SW480 (cell line): ENCODE data around the gene NPIPB2.

Source experiments
- DNase-seq: peaks from one replicate; pipeline ENCODE4 v3.0.0-alpha.2; 2016; ENCODE audit warnings: low spot score

NPIPB2 gene

DNA sequence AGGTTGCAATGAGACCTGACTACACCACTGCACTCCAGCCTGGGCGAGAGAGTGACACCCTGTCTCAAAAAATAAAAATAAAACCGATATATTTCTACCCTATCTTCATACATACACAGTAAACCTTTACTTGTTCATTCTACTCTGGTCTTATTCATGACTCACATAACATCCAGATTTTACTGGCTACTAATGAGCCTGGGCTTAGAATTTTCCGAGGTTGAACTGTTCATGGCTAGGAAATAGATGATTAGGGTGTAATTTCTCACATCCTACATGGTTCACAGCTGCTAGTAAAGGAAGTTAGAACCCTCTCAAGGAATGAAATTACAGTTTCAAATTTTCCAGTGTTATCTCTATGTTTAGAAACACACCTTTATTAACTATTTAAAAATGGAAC is 40.8 kb downstream of the NPIPB2 start:
- no peak for DNase-seq

GRCh38 chr16:11896486-11897176 is 45.2 kb downstream of the NPIPB2 start:
- DNase-seq: no peak

DNA sequence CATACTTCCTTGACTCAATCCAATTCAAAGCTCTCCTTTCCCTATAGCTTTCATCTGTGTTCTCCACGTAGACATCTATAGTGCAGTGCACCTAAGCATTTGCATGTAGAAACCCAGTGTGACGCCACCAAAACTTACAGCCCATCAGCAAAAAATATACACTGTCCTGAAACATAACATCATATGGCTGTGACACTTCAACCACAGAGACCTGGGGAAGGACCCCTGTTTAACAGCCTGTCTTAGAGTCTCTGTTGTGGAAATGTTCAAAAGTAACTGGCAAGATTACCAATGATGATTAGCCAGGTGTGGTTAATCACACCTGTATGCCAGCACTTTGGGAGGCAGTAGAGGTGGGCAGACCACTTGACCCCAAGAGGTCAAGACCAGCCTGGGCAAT is 48.3 kb downstream of the NPIPB2 start:
- DNase-seq: no peak

GRCh38 chr16:11892761-11893160 is 49.1 kb downstream of the NPIPB2 start:
- DNase-seq: no peak

DNA sequence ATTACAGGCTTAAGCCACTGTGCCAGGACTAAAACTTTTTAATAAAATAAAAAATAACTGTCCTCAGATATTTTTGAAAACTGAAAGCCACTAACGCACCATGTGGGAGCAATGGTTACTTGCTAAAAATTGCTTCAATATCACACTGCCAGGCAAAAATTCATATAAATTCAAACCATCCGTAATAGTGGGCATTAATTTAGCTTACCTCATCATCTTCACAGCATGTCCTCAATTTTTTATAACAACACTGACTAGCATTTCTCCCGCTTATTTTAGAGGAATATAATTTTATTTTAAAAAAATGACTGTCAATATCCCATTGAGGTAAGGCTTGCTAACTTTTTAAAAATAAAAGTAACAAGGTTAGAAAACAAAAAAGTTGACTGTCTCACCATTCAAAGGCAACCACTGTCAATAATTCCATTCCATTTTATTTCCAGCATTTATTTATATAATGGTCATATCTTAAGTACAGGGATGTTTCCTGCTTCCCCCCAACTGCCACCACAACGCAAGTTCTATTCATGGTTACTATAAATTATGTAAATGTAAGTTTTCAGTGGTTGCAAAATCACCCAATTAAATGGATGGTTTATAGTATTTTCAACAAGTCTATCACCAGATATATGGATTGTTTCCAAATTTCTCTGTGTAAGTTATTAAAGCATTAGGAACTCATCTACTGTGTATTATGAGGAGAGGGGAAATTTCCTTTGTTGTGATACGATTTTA is 51.4 kb downstream of the NPIPB2 start:
- no peak for DNase-seq

DNA sequence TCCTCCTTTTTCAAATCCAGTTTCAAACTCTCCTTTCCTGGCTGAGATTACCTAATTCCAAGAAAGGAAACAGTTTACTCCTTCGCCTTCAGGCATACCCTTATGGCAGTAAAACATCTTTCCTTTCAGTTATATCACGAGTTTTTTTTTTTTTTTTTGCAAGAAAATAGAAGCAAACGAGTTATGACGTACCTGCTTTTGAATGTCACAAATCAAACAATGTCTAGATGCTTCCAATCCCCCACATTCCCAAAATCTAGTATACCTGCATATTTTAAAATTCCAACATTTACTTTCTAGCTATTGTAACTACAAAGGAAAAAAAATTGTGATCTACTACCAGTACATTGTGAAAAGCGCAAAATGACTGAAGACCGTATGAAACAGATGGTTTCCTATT is 55.0 kb downstream of the NPIPB2 start:
- DNase-seq: no peak

GRCh38 chr16:11884035-11884434 is 57.8 kb downstream of the NPIPB2 start:
- no peak for DNase-seq

DNA sequence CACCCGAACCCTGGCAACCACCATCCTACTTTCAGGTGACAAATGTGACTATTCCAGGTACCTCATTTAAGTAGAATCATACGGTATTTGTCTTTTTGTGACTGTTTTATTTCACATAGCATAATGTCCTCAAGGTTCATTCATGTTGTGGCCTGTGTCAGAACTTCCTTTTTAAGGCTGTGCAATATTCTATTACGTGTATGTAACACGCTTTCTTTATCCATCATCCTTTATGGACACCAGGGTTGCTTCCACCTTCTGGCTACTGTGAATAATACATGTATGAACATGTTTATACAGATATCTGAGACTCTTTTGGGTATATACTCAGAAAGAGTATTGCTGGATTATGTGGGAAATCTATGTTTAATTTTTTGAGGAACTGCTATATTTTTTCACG is 61.8 kb downstream of the NPIPB2 start:
- no peak for DNase-seq

GRCh38 chr16:11877374-11877773 is 64.5 kb downstream of the NPIPB2 start:
- no peak for DNase-seq
